Measurements from ENCODE around the gene TMEM44.

The TMEM44 gene

GRCh38 chr3:194598771-194599557 is 34.3 kb downstream of the TMEM44 start:
- peaks cover 6 to 44% (median 22%) of the 10 kb centered on the region in 4 experiments for H3K36me3 ChIP-seq (ENCODE audit: control insufficient read depth in 4 of 4, insufficient read depth in 4 of 4, low read length in 3 of 4)
- CTCF ChIA-PET: interaction anchor here (1.3 to 1.6 kb wide), 3 partner anchors 11 to 35 kb away, joined by 3 read pairs; partner anchors contain the start of gene TMEM44
- no peaks in the 10 kb centered on the region for H3K27me3 ChIP-seq (replicated peaks in 2 of 5; ENCODE audit: control insufficient read depth in 4 of 5, insufficient read depth in 5 of 5, low read length in 4 of 5)
- H3K27ac ChIP-seq (ENCODE audit: insufficient read depth in 1 of 2, low read depth in 1 of 2, low read length in 2 of 2, poor library complexity in 1 of 2, severe bottlenecking in 2 of 2): no peak overlapping the region
- POLR2A ChIA-PET: no interaction called here
- 96% methylated on average over 22 of the region's 25 CpGs for WGBS (ENCODE audit: insufficient coverage)
- H3K4me3 ChIP-seq (ENCODE audit: control insufficient read depth in 1 of 7, extremely low read depth in 1 of 7, insufficient read depth in 4 of 7, low read depth in 2 of 7, low read length in 6 of 7): no peak overlapping the region
- no peak for DNase-seq
- no peaks in the 10 kb centered on the region for H3K9me3 ChIP-seq (ENCODE audit: control extremely low read depth in 1 of 5, control insufficient read depth in 4 of 5, insufficient read depth in 2 of 5, low read depth in 1 of 5, low read length in 4 of 5)
- H3K4me1 ChIP-seq (ENCODE audit: control extremely low read depth in 1 of 4, control insufficient read depth in 4 of 4, insufficient read depth in 4 of 4, low read length in 3 of 4): peaks cover 0 to 4% (median 0%) of the 10 kb centered on the region in 4 experiments

- H3K36me3 ChIP-seq (ENCODE audit: control insufficient read depth in 4 of 4, insufficient read depth in 4 of 4, low read length in 3 of 4): peaks cover 4 to 33% (median 16%) of the 10 kb centered on the region in 4 experiments
- no peaks in the 10 kb centered on the region for H3K9me3 ChIP-seq (ENCODE audit: control extremely low read depth in 1 of 5, control insufficient read depth in 4 of 5, insufficient read depth in 2 of 5, low read depth in 1 of 5, low read length in 4 of 5)
- no peaks in the 10 kb centered on the region for H3K27me3 ChIP-seq (replicated peaks in 2 of 5; ENCODE audit: control insufficient read depth in 4 of 5, insufficient read depth in 5 of 5, low read length in 4 of 5)
- H3K27ac ChIP-seq (ENCODE audit: insufficient read depth in 1 of 2, low read depth in 1 of 2, low read length in 2 of 2, poor library complexity in 1 of 2, severe bottlenecking in 2 of 2): no peak overlapping the region
- peaks cover 0 to 4% (median 1%) of the 10 kb centered on the region in 4 experiments for H3K4me1 ChIP-seq (ENCODE audit: control extremely low read depth in 1 of 4, control insufficient read depth in 4 of 4, insufficient read depth in 4 of 4, low read length in 3 of 4)
- 93% methylated on average over 2 of the region's 5 CpGs for WGBS (ENCODE audit: insufficient coverage)
- CTCF ChIA-PET: interaction anchor here (2.1 to 2.3 kb wide), 2 partner anchors 120 to 123 kb away, joined by 4 to 7 read pairs; no protein-coding TSS in a partner anchor
- POLR2A ChIA-PET: no interaction called here
- no peak overlapping the region for H3K4me3 ChIP-seq (ENCODE audit: control insufficient read depth in 1 of 7, extremely low read depth in 1 of 7, insufficient read depth in 4 of 7, low read depth in 2 of 7, low read length in 6 of 7)
- DNase-seq: no peak
These were observed 36.3 kb downstream of the TMEM44 start for GRCh38 chr3:194596906-194597305.

GRCh38 chr3:194592798-194593752 is 40.1 kb downstream of the TMEM44 start:
- CTCF ChIA-PET: interaction anchor here (0.9 to 2.2 kb wide), 8 partner anchors 8 to 123 kb away, joined by 3 to 14 read pairs (median 4); no protein-coding TSS in a partner anchor
- no peaks in the 10 kb centered on the region for H3K9me3 ChIP-seq (ENCODE audit: control extremely low read depth in 1 of 5, control insufficient read depth in 4 of 5, insufficient read depth in 2 of 5, low read depth in 1 of 5, low read length in 4 of 5)
- peaks cover 0 to 4% (median 1%) of the 10 kb centered on the region in 4 experiments for H3K4me1 ChIP-seq (ENCODE audit: control extremely low read depth in 1 of 4, control insufficient read depth in 4 of 4, insufficient read depth in 4 of 4, low read length in 3 of 4)
- no peak for DNase-seq
- POLR2A ChIA-PET: no interaction called here
- H3K36me3 ChIP-seq (ENCODE audit: control insufficient read depth in 4 of 4, insufficient read depth in 4 of 4, low read length in 3 of 4): peaks cover 10 to 43% (median 21%) of the 10 kb centered on the region in 4 experiments
- 65% methylated on average over 6 of the region's 10 CpGs for WGBS (ENCODE audit: insufficient coverage)
- no peak overlapping the region for H3K27ac ChIP-seq (ENCODE audit: insufficient read depth in 1 of 2, low read depth in 1 of 2, low read length in 2 of 2, poor library complexity in 1 of 2, severe bottlenecking in 2 of 2)
- no peak overlapping the region for H3K4me3 ChIP-seq (ENCODE audit: control insufficient read depth in 1 of 7, extremely low read depth in 1 of 7, insufficient read depth in 4 of 7, low read depth in 2 of 7, low read length in 6 of 7)
- H3K27me3 ChIP-seq (replicated peaks in 2 of 5; ENCODE audit: control insufficient read depth in 4 of 5, insufficient read depth in 5 of 5, low read length in 4 of 5): no peaks in the 10 kb centered on the region

GRCh38 chr3:194588741-194589140 is 44.5 kb downstream of the TMEM44 start:
- Histone ChIP-seq H3K9me3 (ENCODE audit: control extremely low read depth in 1 of 5, control insufficient read depth in 4 of 5, insufficient read depth in 2 of 5, low read depth in 1 of 5, low read length in 4 of 5) (no peaks in the 10 kb centered on the region), H3K4me3 (ENCODE audit: control insufficient read depth in 1 of 7, extremely low read depth in 1 of 7, insufficient read depth in 4 of 7, low read depth in 2 of 7, low read length in 6 of 7) (no peak overlapping the region), H3K27ac (ENCODE audit: insufficient read depth in 1 of 2, low read depth in 1 of 2, low read length in 2 of 2, poor library complexity in 1 of 2, severe bottlenecking in 2 of 2) (no peak overlapping the region), H3K4me1 (ENCODE audit: control extremely low read depth in 1 of 4, control insufficient read depth in 4 of 4, insufficient read depth in 4 of 4, low read length in 3 of 4) (peaks cover 3 to 13% (median 9%) of the 10 kb centered on the region in 4 experiments), H3K36me3 (ENCODE audit: control insufficient read depth in 4 of 4, insufficient read depth in 4 of 4, low read length in 3 of 4) (peaks cover 15 to 45% (median 29%) of the 10 kb centered on the region in 4 experiments), H3K27me3 (replicated peaks in 2 of 5; ENCODE audit: control insufficient read depth in 4 of 5, insufficient read depth in 5 of 5, low read length in 4 of 5) (no peaks in the 10 kb centered on the region)
- WGBS (ENCODE audit: insufficient coverage): 94% methylated on average over 2 of the region's 3 CpGs
- CTCF ChIA-PET: interaction anchor here (0.9 to 2.8 kb wide), 8 partner anchors 11 to 255 kb away, joined by 3 to 9 read pairs (median 3); no protein-coding TSS in a partner anchor
- POLR2A ChIA-PET: no interaction called here
- DNase-seq: no peak

- Histone ChIP-seq H3K27me3 (replicated peaks in 2 of 5; ENCODE audit: control insufficient read depth in 4 of 5, insufficient read depth in 5 of 5, low read length in 4 of 5) (no peaks in the 10 kb centered on the region), H3K27ac (ENCODE audit: insufficient read depth in 1 of 2, low read depth in 1 of 2, low read length in 2 of 2, poor library complexity in 1 of 2, severe bottlenecking in 2 of 2) (no peak overlapping the region), H3K4me3 (ENCODE audit: control insufficient read depth in 1 of 7, extremely low read depth in 1 of 7, insufficient read depth in 4 of 7, low read depth in 2 of 7, low read length in 6 of 7) (no peak overlapping the region), H3K36me3 (ENCODE audit: control insufficient read depth in 4 of 4, insufficient read depth in 4 of 4, low read length in 3 of 4) (peaks cover 15 to 45% (median 29%) of the 10 kb centered on the region in 4 experiments), H3K9me3 (ENCODE audit: control extremely low read depth in 1 of 5, control insufficient read depth in 4 of 5, insufficient read depth in 2 of 5, low read depth in 1 of 5, low read length in 4 of 5) (no peaks in the 10 kb centered on the region), H3K4me1 (ENCODE audit: control extremely low read depth in 1 of 4, control insufficient read depth in 4 of 4, insufficient read depth in 4 of 4, low read length in 3 of 4) (peaks cover 3 to 15% (median 9%) of the 10 kb centered on the region in 4 experiments)
- no peak for DNase-seq
- ChIA-PET POLR2A (no interaction called here), CTCF (interaction anchor here (0.9 to 2.8 kb wide), 8 partner anchors 11 to 254 kb away, joined by 3 to 9 read pairs (median 3); no protein-coding TSS in a partner anchor)
- WGBS (ENCODE audit: insufficient coverage): 96% methylated on average over 11 of the region's 13 CpGs
These were observed 45.0 kb downstream of the TMEM44 start for GRCh38 chr3:194588236-194588635.

GRCh38 chr3:194587438-194587931 is 45.7 kb downstream of the TMEM44 start:
- Histone ChIP-seq H3K4me1 (ENCODE audit: control extremely low read depth in 1 of 4, control insufficient read depth in 4 of 4, insufficient read depth in 4 of 4, low read length in 3 of 4) (peaks cover 3 to 16% (median 8%) of the 10 kb centered on the region in 4 experiments), H3K9me3 (ENCODE audit: control extremely low read depth in 1 of 5, control insufficient read depth in 4 of 5, insufficient read depth in 2 of 5, low read depth in 1 of 5, low read length in 4 of 5) (no peaks in the 10 kb centered on the region), H3K4me3 (ENCODE audit: control insufficient read depth in 1 of 7, extremely low read depth in 1 of 7, insufficient read depth in 4 of 7, low read depth in 2 of 7, low read length in 6 of 7) (no peak overlapping the region), H3K36me3 (ENCODE audit: control insufficient read depth in 4 of 4, insufficient read depth in 4 of 4, low read length in 3 of 4) (peaks cover 15 to 45% (median 29%) of the 10 kb centered on the region in 4 experiments), H3K27me3 (replicated peaks in 2 of 5; ENCODE audit: control insufficient read depth in 4 of 5, insufficient read depth in 5 of 5, low read length in 4 of 5) (no peaks in the 10 kb centered on the region), H3K27ac (ENCODE audit: insufficient read depth in 1 of 2, low read depth in 1 of 2, low read length in 2 of 2, poor library complexity in 1 of 2, severe bottlenecking in 2 of 2) (no peak overlapping the region)
- POLR2A ChIA-PET: no interaction called here
- no peak for DNase-seq
- CTCF ChIA-PET: interaction anchor here (0.9 to 2.8 kb wide), 5 partner anchors 12 to 517 kb away, joined by 3 to 9 read pairs (median 3); no protein-coding TSS in a partner anchor
- WGBS (ENCODE audit: insufficient coverage): 89% methylated on average over 14 of the region's 14 CpGs

All from common myeloid progenitor, CD34-positive (primary cell).